GM12891 (cell line): ENCODE data around the gene TPM1.

ENCODE experiments used
- DNase-seq: peaks from one replicate; pipeline ENCODE4 v3.0.0; 2011; ENCODE audit warnings: low spot score; ENCODE audit not compliant: insufficient read length
- FAIRE-seq: peaks from 2 replicates; lab custom pipeline; 2011; peaks lifted over from hg19 to GRCh38; lab: Jason Lieb, UNC
- PAX5 ChIP-seq: IDR thresholded peaks from 2 replicates; pipeline ENCODE4 v1.6.1; 2011; ENCODE audit warnings: low read length, moderate library complexity, mild to moderate bottlenecking; ENCODE audit not compliant: insufficient read depth, severe bottlenecking
- POLR2A ChIP-seq: IDR thresholded peaks from 2 replicates; pipeline ENCODE4 v1.6.1; 2011; ENCODE audit warnings: low read depth, low read length, control low read depth
- POLR2AphosphoS5 ChIP-seq: IDR thresholded peaks from 2 replicates; pipeline ENCODE4 v1.6.1; 2011; ENCODE audit warnings: low read depth, low read length, control low read depth
- POU2F2 ChIP-seq: IDR thresholded peaks from 2 replicates; pipeline ENCODE4 v1.6.1; 2011; ENCODE audit warnings: low read depth, mild to moderate bottlenecking, control low read depth, low read length, moderate library complexity
- SPI1 ChIP-seq: IDR thresholded peaks from 2 replicates; pipeline ENCODE4 v1.6.1; 2011; ENCODE audit warnings: low read depth, low read length, control low read depth
- TAF1 ChIP-seq: IDR thresholded peaks from 2 replicates; pipeline ENCODE4 v1.6.1; 2011; ENCODE audit warnings: low read depth, low read length, control low read depth

The TPM1 gene

DNA sequence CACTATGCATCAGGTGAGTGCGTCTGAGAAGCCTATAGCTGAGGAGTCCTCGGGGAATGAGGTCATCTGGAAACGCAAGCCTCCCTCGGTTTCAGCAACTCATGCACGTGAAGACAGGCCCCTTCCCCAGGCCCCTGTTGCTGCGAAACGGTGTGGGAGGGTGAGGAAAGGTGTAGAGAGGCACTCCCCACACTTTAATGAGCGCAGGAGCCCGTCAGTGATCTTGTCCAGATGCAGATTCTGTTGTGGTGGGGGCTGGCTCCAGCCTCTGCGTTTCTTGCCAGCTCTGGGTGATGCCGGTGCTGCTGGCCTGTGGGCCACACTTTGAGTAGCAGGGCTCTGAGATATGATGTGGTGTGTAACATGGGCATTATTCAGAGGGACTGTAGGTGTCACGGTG lies 40.5 kb downstream of the TPM1 start:
- no peak for DNase-seq

DNA sequence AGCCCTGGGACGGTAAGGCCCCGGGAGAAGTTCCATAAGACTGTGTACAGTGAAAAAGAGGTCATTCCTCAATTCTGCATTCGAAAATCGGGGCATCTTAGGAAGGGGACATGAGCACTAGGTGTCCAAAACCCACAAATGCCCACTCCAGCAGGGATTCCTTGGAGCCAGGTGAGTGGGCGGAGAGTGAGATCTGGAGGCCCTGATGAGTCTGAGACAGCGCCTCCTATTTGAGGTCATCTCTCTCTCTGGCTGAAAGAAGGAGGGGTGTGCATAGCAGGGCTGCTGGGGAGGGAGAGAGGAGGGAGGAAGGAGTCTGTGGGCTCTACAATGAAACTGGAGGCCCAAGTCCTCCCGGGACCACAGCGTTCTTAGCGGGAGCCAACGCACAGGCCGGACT lies 41.0 kb downstream of the TPM1 start:
- DNase-seq (no peak), FAIRE-seq (no peak)
- TF ChIP-seq POLR2A: no peak
- no peak for TF ChIP-seq SPI1
- no peak for TF ChIP-seq POLR2AphosphoS5
- TF ChIP-seq POU2F2: no peak
- no peak for TF ChIP-seq PAX5
- no peak for TF ChIP-seq TAF1

More for the DNA sequence above, 40.5 kb downstream of the TPM1 start:
- no peak for TF ChIP-seq POLR2A
- no peak for TF ChIP-seq PAX5
- no peak for TF ChIP-seq SPI1
- TF ChIP-seq POU2F2: no peak
- TF ChIP-seq POLR2AphosphoS5: no peak
- TF ChIP-seq TAF1: no peak
- FAIRE-seq: no peak

DNA sequence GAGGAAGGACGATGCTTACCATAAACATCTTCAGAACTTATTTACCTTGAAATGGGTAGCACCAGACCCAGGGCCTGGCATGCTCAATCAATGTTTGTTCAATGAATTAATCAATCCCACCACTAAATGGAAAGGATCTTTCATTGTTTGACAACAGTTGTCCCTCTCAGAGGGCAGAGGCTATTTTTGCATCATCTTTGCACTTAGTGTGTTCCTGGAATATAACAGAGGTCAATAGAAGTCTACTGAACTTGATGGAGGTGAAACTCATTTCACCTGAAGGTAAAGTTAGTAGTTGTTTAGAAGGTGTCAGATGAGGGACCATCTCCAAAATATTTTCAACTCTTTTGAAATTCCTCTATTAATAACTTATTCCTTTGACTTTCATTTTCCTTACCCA lies 42.3 kb downstream of the TPM1 start:
- FAIRE-seq: no peak
- DNase-seq: no peak

DNA sequence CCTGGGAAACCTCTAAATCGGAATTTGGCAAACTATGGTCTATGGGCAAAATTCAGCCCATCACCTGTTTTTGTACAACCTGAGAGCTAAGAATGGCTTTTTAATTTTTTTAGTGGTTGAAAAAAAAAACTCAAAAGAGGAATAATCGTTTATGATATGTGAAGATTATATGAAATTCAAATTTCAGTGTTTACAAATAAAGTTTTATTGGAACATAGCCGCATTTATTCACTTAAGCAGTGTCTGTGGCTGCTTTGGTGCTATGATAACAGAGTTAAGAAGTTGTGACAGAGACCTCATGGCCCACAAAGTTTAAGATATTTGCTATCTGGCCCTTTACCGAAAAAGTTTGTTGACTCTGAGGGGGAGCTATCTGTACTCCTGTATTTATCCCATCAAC lies 42.7 kb downstream of the TPM1 start:
- DNase-seq: no peak
- no peak for FAIRE-seq
- TF ChIP-seq POLR2A (no peak), POLR2AphosphoS5 (no peak), POU2F2 (no peak), SPI1 (no peak), PAX5 (no peak), TAF1 (no peak)

More for the DNA sequence above, 42.3 kb downstream of the TPM1 start:
- TF ChIP-seq POLR2A (no peak), POU2F2 (no peak), TAF1 (no peak), SPI1 (no peak), POLR2AphosphoS5 (no peak), PAX5 (no peak)

DNA sequence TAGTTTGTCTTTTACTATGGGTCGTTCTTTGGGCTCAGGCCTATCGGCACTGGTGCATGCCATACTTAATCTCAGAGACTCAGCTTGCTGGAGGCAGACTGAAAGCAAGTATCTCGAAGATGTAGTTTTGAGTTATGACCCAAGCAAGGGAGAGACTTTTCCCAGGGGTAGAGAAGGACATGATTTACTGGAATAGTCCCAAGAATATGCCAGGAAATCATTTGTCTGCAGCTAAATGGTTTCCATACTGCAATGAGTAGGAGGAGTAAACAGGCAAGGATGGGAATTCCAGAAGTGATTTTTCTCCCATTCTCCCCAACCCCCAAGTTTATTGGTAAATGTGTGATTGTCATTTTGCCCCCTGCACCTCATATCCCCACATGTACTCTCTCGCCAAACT lies 43.7 kb downstream of the TPM1 start:
- TF ChIP-seq PAX5 (no peak), POU2F2 (no peak), SPI1 (no peak), POLR2AphosphoS5 (no peak), POLR2A (no peak), TAF1 (no peak)
- DNase-seq (no peak), FAIRE-seq (no peak)

DNA sequence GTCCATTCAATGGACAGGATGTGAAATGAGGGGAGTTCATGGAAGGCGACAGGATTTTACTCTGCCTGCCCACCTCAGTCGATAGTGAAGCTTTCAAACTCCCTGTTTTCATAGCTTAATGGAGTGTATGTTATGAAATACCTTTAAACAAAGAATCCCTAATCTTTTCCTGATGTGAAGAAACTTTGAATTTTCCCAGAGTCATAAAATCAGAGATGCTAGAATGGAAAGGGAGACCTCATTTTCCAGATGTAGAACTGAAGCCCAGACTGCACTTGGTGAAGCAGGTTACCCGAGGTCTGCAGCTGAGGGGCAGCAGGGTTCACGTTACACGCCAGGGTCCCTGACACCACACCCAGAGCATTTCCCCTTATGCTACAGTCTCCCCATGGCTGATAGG lies 44.4 kb downstream of the TPM1 start:
- no peak for DNase-seq
- TF ChIP-seq SPI1: no peak
- no peak for TF ChIP-seq POU2F2
- TF ChIP-seq PAX5: no peak
- TF ChIP-seq POLR2AphosphoS5: no peak
- no peak for TF ChIP-seq TAF1
- no peak for TF ChIP-seq POLR2A
- no peak for FAIRE-seq

DNA sequence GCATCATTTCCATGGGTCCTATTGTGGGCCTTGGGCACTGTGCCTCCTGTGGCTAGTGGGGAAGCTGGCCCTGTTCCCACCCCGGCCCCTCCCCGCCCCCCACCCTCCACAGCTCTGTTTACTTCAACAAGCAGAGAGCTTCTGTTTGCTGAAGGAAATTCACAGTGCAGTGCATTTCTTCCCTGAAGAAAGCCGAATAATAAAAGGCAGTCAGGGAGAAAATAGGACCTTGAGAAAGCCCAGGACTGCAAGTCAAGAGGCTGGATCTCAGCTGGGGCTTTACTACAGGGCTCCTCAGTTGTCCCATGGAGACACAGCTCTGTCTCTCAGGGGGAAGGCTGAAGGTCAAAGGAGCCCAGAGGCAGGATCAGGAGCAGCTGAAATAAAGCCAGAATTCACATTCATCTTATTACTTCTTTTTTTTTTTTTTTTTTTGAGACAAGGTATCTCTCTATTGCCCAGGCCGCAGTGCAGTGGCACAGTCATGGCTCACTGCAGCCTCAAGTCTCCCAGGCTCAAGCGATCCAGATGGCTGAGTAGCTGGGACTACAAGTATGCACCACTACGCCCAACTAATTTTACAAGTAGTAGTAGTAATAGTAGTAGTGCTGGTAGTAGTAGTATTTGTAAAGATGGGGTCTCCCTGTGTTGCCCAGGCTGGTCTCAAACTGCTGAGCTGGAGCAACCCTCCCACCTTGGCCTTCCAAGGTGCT lies 46.1 kb downstream of the TPM1 start:
- FAIRE-seq (no peak), DNase-seq (no peak)
- TF ChIP-seq PAX5 (no peak), POLR2A (no peak), POLR2AphosphoS5 (no peak), POU2F2 (no peak), TAF1 (no peak), SPI1 (no peak)

DNA sequence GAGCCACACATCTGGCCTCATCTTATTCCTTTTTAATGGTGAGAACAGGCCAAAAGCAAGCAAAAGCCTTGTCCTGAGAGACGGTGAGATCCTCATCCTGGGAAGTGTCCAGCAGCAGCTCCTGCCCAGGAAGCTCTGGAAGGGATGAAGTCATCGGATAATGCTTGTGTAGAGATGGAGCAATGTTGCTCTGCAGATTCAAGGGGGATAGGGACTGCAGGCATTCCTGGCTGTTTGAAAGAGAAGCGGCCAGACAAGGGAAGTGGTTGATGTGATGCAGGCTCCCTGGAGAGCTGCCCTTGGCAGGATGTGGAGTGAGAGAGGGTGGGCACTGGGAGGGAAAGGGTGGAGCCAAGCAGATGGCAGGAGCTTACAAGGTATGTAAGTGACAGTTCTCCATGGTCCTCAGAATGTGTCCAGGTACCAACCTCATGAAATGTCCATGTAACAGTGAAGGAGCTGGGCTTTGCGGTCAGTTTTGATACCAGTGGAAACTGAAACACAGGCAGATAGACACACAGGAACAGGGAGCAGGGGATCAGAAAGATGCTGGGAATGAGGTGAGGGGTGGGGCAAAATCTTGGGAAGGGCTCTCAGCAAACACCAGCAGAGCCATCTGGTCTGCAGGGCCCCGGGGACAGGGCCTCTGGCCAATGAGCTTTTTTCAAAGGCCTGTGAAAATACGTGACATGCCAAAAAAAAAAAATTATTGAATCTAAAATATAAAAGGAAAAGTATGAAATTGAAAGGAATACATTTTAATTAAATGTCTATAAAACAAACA lies 46.9 kb downstream of the TPM1 start:
- FAIRE-seq: no peak

DNA sequence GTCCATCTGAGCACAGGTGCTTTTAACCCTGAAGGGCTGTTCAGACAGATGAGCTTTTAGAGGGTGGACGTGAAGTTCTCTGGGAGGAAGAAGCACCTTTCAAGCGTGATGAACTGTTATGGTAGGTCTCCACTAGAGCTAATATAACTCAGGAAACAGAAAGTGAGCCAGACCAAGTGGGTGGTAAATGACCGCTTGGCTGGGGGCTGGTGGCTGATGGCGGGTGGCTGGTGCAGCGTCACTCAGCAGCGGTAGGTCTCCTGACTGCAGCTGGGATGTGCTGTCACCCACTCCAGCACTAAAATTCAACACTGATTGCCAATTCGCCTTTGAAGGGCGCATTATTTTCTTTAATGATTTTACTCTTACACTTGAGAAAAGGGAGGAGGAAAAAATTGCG lies 47.9 kb downstream of the TPM1 start:
- no peak for FAIRE-seq
- DNase-seq: no peak
- TF ChIP-seq POU2F2 (no peak), POLR2A (no peak), PAX5 (no peak), SPI1 (no peak), POLR2AphosphoS5 (no peak), TAF1 (no peak)

More for the DNA sequence above, 46.9 kb downstream of the TPM1 start:
- TF ChIP-seq POU2F2 (no peak), SPI1 (no peak), POLR2AphosphoS5 (no peak), POLR2A (no peak), PAX5 (no peak), TAF1 (no peak)
- no peak for DNase-seq

DNA sequence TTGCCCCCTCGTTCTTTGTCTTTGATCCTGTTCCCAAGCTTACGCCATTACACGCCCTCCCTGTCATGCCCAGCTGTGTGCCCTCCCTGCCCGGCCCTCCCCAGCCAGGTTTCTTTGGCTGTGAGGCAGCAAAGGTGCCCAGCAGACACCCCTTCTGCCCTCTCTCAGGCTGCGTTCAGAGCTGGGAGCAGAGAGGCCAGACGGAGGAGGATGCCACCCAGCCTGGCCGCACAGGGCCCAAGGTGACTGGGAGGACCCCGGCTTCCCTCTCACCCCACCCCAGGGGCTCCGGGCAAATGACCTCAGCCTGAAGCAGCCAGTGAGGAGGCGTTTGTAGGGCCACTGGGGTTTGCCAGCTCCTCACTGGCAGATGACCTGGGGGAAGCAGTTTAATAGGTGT lies 48.3 kb downstream of the TPM1 start:
- no peak for DNase-seq
- FAIRE-seq: no peak
- TF ChIP-seq POLR2AphosphoS5 (no peak), TAF1 (no peak), PAX5 (no peak), POU2F2 (no peak), SPI1 (no peak), POLR2A (no peak)
